GM18873 (cell line): ENCODE results near the gene ICE1.
"Not testable (repeated sequence)": the region's sequence is repeated elsewhere in the genome, so short reads cannot be mapped to it uniquely, and the experiment has no call there.

Experiments used
- ATAC-seq: cut with Tn5 transposase; IDR thresholded peaks from one replicate; pipeline ENCODE4 v1.9.1; 2021; ENCODE audit warnings: mild to moderate bottlenecking, moderate library complexity, moderate number of reproducible peaks; ENCODE audit not compliant: unreplicated experiment, low FRiP score

The ICE1 gene

GRCh38 chr5:5421961-5422818, at the start of gene ICE1:
ICE1 (plus strand) TSS chr5:5422677; CDS start chr5:5422916, 239 bp downstream.
- ATAC-seq, result peak; percentile 91

- no peak for ATAC-seq
Measured at GRCh38 chr5:5372930-5373329, 49.5 kb upstream of the ICE1 start.

GRCh38 chr5:5373351-5373989, 49.0 kb upstream of the ICE1 start:
- no peak for ATAC-seq

GRCh38 chr5:5374009-5374715, 48.3 kb upstream of the ICE1 start:
- ATAC-seq, result no peak

- ATAC-seq, result no peak
Measured at GRCh38 chr5:5377780-5378179, 44.7 kb upstream of the ICE1 start.

GRCh38 chr5:5378531-5378930, 43.9 kb upstream of the ICE1 start:
- ATAC-seq, result no peak

- ATAC-seq, result no peak
Measured at GRCh38 chr5:5380298-5380697, 42.2 kb upstream of the ICE1 start.

- ATAC-seq, result no peak
Measured at GRCh38 chr5:5381310-5381913, 41.1 kb upstream of the ICE1 start.

GRCh38 chr5:5383461-5383860, 39.0 kb upstream of the ICE1 start:
- no peak for ATAC-seq

- ATAC-seq, result no peak
Measured at GRCh38 chr5:5384660-5385330, 37.7 kb upstream of the ICE1 start.

- no peak for ATAC-seq
Measured at GRCh38 chr5:5385331-5385662, 37.2 kb upstream of the ICE1 start.

- ATAC-seq, result no peak
Measured at GRCh38 chr5:5386329-5386728, 36.1 kb upstream of the ICE1 start.

- no peak for ATAC-seq
Measured at GRCh38 chr5:5387192-5387591, 35.3 kb upstream of the ICE1 start.

GRCh38 chr5:5387777-5388176, 34.7 kb upstream of the ICE1 start:
- ATAC-seq, result no peak

- ATAC-seq, result not testable (repeated sequence)
Measured at GRCh38 chr5:5390121-5390869, 32.2 kb upstream of the ICE1 start.

- not testable (repeated sequence) for ATAC-seq
Measured at GRCh38 chr5:5392504-5392903, 30.0 kb upstream of the ICE1 start.

GRCh38 chr5:5394384-5394986, 28.0 kb upstream of the ICE1 start:
- not testable (repeated sequence) for ATAC-seq

- ATAC-seq, result not testable (repeated sequence)
Measured at GRCh38 chr5:5395093-5395492, 27.4 kb upstream of the ICE1 start.

GRCh38 chr5:5398071-5398470, 24.4 kb upstream of the ICE1 start:
- ATAC-seq, result no peak
